Islet of Langerhans (tissue), 1 donor: Measurements from ENCODE around the gene IFI6.
"Not testable (repeated sequence)": the region's sequence is repeated elsewhere in the genome, so short reads cannot be mapped to it uniquely, and the experiment has no call there.

Source experiments
- FAIRE-seq: peaks from one replicate; lab custom pipeline; 2011; peaks lifted over from hg19 to GRCh38; lab: Jason Lieb, UNC

The IFI6 gene, protein sequence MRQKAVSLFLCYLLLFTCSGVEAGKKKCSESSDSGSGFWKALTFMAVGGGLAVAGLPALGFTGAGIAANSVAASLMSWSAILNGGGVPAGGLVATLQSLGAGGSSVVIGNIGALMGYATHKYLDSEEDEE

DNA sequence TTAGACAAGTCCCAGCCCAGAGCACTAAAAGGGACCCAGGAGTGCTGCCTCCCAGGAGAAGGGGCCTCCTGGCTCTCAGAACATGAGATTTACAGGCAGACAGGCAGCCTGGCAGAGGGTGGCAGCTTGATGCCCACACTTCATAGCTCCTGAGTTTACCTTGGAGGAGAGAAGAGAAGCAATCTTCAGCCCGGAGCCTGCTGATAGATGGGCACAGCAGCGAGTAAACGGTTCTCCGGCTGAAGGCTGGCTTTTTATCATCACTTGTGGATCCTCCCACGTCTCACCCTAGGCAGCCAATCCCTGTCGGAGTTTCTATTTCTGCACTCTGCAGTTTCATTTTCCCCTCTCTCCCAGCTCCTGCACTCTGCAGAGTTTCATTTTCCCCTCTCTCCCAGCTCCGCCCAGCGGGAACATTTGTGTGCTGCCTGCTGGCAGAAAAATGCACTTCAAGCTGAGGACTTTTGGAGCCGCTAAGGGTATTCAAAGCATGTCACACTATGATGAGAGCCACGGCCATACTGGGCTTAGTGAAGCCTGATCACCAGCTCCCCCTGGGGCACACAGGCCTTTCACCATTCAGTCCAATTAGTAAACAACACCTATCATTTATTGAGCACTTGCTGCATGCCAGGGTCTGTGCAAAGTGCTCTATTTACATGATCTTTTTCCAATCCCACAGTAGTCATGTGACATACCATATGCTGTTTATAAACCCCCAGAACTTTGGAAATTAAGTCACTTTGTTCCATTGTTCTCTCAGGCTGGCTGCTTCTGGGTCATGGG lies at the start of gene IFI6:
Gene IFI6, minus strand, starts transcription at position 229 of the 786 bp plus-strand sequence. CDS start 2,878 bp downstream, outside the sequence.
- peak; percentile 95 for FAIRE-seq

DNA sequence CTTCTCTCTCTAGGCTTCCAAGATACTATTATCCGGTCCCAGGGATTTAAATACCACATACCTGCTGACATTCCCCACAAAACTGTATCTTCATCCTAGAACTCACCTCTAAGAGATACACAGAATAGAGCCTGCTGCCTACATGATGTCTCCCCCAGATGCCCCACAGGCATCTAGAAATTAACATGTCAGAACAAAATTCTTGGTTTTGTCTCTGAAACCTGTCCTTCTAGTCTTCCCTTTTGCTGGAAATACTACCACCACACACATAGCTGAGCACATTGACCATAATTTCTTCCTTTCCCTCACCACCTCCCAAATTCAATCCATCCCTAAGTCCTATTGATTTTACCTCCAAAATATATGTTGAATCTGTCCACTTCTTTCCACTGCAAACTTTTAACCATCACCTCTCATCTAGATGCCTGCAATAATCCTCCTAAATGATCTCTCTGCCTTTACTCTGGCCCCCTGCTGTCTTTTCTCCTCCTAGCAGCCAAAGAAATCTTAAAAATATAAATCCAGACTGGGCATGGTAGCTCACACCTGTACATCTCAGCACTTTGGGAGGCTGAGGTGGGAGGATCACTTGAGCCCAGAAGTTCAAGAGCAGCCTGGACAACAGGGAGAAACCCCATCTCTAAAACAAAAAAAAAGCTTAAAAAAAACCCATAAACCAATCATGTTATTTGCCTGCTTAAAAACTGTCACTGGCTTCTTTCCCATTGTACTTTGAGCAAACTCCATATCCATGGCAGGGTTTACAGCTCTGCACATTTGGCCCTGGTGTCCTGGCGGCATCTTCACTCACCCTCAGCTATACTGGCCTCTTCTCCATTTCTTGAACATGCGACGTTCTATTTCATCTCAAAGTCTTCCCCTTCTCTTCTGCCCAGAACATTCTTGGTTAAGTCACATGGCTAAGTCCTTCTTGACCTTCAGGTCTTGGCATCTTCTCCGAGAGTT lies 47.6 kb upstream of the IFI6 start:
- FAIRE-seq, result no peak

DNA sequence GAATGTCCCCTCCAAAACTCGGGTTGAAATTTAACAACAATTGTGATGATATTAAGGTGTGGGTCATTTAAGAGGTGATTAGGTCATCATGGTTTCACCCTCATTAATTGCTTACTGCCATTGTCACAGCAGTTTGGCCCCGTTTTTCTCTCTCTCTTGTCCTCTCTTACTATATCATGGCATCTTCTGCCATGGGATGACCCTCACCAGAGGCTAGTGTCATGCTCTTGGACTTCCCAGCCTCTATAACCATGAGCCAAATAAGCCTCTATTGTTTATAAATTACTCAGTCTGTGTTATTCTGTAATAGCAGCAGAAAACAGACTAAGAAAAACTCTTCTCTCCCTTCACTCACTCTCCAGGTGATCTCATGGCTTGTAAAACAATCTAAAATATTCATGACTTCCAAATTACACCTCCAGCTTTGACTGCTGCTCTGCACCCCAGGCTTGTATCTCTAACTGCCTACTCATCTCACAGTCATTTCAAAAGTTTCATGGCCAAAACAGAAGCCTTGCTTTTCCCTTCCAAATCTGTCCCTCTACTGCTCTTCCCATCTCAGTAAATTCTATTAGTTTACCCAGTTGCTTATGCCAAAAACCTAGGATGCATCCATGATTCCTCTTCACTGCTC lies 44.4 kb upstream of the IFI6 start:
- FAIRE-seq, result no peak

DNA sequence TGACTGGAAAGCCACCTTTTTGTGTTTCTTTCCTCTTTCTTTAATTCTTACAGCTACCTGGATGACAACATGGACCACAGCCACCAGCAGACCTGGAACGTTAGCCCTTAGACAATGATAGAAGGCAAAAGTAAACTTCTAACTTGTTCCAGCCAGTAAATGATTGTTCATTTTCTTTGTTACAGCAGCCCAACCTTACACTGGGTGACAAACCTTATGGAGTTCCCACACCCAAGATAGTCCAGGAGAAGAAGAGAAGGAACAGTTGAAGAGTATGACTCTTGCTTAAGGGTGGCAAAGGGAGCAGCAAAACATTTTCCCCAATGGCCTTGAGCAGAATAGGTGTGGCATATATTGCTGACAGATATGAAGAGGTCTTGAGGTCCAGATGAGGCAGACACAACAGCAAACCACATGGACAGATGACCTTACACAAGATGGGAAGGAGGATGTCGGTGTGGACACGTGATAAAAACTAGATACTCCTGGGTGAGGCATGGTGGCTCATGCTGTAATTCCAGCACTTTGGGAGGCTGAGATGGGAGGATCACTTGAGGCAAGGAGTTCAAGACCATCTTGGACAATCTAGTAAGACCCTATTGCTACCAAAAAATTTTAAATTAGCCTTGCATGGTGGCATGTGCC lies 42.0 kb upstream of the IFI6 start:
- no peak for FAIRE-seq

DNA sequence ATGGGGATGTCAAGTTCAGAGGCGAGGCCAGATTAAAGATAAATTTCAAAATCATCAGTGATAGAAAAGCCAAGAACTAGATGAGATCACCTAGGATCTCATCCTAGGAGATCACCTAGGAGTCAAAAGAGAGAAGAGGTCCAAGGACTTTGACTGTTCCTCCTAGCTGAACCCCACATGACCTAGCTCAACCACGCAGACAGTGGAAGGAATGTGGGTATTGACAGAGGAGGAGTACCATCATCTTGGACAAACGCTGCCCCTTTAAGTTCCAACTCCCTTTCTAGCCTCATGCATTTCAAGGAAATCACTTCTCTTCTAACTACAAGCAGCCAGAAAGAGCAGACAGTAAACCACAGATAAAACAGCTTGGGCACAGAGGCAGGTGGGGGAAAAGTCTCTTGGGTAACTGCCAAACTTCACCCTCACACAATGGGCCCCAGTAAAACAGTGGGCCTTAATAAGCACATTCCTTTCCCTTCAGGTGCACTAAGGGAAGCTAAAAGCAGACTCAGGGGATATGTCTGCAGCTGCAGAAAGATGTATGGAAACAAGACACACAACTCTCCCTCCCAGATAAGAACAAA lies 41.2 kb upstream of the IFI6 start:
- FAIRE-seq, result no peak

DNA sequence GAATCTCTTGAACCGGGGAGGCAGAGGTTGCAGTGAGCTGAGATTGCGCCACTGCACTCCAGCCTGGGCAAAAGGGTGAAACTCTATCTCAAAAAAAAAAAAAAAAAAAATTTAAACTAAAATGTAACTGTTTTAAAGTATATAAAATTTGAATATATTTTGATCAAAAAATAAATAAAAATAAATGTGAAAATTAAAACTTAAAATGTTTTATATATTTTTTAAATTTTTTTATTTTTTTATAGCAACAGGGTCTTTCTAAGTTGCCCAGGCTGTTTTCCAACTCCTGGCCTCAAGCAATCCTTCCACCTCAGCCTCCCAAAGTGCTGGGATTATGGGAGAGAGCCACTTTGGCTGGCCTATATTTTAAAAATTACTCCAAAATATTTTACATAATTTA lies 38.6 kb upstream of the IFI6 start:
- FAIRE-seq, result no peak

DNA sequence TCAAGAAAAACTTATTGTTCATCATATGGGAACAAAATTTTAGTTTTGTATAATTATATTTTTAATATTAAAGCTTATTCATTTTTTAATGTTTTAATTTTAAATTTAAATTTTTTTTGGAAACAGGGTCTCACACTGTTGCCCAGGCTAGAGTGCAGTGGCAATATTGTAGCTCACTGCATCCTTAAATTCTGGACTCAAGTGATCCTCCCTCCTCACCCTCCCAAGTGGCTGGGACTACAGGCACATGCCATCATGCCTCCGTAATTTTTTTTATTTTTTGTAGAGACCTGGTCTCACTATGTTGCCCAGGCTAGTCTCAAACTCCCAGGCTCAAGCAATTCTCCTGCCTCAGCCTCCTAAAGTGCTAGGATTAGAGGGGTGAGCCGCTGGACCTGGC lies 33.6 kb upstream of the IFI6 start:
- no peak for FAIRE-seq

DNA sequence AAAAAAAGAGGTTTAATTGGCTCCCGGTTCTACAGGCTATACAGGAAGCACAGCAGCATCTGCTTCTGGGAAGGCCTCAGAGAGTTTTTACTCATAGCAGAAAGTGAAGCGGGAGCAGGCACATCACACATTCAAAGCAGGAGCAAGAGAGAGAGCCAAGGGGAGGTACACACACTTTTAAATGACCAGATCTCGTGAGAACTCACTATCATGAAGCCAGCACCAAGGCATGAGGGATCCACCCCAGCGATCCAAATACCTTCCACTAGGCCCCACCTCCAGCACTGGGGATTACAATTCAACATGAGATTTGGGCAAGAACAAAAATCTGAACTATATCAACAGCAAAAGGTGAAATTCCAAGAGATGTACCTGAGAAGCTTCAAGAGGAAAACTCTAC lies 33.0 kb upstream of the IFI6 start:
- no peak for FAIRE-seq

DNA sequence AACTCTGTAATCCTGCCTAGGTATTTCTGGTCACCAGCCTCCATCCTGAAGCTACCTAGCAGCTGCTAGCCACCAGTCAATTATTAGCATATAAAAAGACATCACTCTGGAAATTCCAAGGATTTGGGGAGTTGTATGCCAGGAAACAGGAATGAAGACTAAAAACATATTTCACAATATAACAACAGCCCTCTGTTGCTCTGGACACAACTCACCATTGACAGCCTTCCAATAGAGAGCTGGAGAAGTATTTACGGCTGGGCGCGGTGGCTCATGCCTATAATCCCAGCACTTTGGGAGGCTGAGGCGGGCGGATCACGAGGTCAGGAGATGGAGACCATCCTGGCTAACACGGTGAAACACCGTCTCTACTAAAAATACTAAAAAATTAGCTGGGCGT lies 24.8 kb upstream of the IFI6 start:
- not testable (repeated sequence) for FAIRE-seq

DNA sequence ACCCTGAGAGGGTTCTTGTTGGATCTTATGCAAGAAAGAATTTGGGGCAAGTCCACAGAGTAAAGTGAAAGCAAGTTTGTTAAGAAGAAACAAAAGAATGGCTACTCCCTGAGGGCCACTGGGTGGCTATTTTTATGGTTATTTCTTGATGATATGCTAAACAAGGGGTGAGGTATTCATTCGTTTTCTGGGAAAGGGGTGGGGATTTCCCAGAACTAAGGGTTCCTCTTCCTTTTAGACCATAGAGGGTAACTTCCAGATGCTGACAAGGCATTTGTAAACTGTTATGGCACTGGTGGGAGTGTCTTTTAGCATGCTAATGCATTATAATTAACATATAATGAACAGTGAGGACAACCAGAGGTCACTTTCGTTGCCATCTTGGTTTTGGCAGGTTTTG lies 18.2 kb upstream of the IFI6 start:
- no peak for FAIRE-seq

DNA sequence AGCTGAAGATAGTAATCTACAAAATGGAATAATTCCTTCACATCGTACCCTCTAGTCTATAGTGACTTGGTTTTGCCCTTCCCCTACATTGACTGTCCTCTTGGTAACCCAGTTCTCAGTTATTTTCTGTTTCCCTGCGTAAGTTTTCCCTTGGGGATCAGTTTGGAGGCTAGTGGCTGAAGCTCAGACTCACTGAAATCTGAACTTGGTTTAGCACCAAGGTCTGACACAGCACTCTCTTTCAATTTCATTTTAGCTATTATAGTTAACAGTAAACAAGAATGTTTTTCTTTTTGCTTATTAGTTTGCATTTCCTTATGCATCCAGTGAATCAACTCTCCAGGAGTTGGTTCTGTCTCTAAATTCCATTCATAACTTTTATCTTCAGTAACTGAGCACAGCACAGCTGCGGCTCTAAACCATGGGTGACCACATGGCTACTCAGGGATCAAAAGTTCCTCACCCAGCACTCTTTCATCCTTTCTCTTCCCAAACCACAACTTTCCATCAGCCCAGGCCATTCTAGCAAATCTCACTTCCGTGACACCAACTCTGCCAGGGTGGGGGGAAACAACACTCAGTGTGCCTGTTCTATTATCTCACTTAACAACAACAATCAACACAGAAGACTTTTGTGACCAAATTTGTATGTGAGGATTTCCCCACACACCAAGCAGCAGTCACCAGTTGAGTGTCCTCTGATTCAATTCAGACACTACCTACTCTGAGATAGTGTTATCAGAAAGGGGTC lies 17.6 kb upstream of the IFI6 start:
- FAIRE-seq, result no peak

DNA sequence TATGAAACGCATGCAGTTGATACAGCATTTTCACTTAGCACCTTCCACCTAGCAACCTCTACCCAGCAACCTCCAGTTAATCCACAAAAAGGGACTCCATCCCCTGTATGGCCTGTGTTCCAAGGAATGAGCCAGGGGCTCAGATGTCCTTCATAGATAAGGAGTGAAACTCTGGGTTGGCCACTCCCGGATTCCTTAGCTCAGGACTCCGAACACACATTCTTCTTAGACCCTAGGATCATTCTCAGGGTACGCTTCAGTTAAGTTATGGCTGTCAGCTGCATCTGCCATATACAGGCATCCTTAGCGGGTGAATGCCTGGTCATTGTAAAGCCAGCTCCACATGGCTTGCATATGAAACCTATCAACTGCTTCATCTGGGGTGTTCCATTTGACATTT lies 15.9 kb upstream of the IFI6 start:
- no peak for FAIRE-seq

DNA sequence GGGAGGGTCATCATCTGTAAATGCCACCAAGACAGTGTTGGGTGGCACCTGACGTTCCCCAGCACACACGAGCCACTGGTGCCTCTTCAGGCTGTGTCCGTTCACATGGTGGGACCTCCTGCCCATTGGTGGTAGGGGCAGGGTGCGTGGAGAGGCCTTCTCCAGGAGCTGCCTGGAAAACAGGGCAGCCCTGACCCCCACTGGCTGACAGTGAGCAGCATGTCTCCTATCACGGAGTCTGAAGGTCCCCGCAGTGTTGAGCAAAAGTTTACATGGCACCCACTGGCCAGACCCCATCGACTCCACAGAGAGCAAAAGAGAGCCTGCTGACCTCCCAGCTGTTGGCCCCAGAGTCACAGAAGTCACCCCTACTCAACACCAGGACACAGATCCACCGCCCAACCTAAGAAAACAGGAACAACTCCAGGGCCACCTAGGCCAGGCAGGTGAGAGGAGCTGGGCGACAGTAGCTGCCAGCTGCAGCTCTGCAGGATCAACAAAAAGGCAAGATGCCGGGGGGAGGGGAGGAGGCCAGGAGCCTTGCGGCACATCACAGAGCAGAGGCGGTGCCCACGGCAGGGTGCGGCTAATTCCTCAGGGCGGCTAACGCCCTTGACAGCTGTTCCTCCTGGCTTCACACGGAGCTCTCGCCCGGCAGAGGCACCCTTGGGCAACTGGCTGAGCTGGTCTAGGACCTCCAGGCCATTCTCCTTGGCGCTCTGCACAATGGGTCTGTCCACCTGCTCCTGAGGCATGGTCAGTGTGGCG lies 14.4 kb upstream of the IFI6 start:
- FAIRE-seq, result no peak

DNA sequence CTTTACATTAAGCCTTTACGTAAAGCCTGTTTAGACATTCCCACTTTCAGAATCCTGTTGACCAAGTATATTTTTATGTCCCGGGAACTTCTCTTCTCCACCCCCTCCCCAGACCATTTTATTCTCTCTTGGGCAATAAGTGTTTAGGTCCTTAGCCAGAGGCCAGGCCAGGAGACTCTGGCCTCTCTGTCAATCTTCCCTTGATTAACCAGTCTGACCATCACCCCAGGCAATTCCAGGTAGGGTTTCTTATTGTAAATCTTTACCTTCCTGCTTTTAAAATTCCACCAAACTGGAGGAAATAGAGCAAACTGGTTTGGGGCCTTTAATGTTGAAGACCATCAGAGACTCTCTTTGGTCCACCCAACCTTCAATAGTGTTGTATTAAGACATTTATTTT lies 12.2 kb upstream of the IFI6 start:
- no peak for FAIRE-seq

DNA sequence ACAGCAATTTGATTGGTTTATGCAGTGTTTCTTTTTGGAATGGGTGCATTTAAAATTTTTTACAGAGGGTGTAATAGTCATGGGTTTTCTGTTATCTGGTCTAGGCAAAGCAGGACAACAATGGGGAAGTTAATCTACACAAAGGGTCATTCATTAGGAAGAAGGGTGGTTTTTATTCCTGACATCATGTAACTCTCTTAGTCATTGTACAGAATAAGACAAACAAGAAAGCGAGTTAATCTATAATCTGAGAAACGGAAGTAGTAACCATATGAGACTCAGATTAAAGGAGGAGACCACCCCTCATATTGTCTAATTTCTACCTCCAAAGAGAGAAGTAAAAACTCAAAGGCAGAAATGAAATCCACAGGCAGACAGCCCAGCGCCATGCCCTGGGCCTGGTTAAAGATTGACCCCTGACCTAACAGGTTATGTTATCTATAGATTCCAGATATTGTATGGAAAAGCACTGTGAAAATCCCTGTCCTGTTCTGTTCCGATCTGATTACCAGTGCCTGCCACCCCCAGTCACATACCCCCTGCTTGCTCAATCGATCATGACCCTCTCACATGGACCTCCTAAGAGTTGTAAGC lies 10.5 kb upstream of the IFI6 start:
- no peak for FAIRE-seq

DNA sequence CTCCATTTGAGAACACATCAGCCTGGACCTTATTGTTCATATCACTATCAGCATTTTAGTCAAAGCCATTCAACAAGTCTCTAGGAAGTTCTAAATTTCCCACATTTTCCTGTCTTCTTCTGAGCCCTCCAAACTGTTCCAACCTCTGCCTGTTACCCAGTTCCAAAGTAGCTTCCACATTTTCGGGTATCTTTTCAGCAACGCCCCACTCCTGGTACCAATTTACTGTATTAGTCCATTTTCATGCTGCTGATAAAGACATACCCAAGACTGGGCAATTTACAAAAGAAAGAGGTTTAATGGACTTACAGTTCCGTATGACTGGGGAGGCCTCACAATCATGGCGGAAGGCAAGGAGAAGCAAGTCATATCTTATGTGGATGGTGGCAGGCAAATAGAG lies 9.6 kb upstream of the IFI6 start:
- FAIRE-seq, result not testable (repeated sequence)

DNA sequence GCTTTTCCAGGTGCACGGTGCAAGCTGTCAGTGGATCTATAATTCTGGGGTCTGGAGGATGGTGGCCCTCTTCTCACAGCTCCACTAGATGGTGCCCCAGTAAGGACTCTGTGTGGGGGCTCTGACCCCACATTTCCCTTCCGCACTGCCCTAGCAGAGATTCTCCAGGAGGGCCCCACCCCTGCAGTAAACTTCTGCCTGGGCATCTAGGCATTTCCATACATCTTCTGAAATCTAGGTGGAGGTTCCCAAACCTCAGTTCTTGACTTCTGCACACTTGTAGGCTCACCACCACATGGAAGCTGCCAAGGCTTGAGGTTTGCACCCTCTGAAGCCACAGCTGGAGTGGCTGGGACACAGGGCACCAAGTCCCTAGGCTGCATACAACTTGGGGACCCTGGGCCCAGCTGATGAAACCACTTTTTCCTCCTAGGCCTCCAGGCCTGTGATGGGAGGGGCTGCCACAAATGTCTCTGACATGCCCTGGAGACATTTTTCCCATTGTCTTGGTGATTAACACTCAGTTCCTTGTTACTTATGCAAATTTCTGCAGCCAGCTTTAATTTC lies 8.3 kb upstream of the IFI6 start:
- not testable (repeated sequence) for FAIRE-seq

DNA sequence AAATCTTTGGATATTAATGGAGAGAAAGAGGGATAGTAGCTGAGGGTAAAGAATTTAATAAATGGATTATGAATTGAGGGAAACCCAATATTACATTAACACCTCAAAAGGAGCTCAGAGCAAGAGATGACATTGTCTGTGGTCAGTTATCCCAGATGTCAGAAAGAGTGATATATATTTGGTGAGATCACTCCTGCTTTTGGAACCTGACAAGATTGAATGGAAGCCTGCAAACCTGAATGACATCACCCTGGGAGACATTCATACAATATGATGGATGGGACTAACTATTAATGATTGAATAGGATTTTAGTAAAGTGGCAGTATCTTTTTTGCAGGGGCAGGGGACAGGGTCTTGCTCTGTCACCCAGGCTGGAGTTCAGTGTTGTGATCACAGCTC lies 6.8 kb upstream of the IFI6 start:
- FAIRE-seq, result no peak

DNA sequence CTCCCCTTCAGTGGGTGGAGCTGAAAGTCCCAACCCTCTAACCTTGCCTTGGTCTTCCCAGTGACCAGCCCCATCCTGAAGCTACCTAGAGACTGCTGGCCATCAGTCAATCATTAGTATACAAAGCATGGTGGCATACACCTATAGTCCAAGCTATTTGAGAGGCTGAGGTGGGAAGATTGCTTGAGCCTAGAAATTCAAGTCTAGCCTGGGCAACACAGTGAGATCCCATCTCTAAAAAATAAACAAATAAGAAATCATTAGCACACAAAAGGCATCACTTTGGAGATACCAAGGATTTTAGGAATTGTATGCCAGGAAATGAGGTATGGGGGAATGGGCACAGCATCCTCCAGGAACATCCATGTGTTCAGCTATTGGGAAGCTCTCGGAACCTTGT lies 4.4 kb upstream of the IFI6 start:
- FAIRE-seq, result no peak

DNA sequence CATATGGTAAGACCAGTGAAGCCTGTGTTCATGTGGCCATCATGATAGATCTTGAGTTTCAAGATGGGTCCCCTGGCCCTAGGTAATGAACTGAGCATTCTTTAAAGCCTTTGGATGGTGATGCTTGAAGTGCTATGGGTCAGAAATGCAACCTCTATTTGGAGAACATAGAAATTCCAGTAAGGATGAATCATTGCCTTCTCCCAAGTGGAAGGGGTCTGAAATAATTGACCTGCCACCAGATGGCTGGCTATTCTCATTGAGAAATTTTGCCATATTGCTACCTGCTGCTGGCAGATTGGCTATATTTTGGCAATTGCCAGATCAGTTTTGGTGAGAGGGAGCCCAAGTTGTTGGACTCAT lies 739 bp upstream of the IFI6 start:
- no peak for FAIRE-seq
